ENCODE measurements around the gene SPATA24.

SPATA24 gene

GRCh38 chr5:139364466-139364865 lies 39.4 kb downstream of the SPATA24 start:
- Histone ChIP-seq H3K27ac (ENCODE audit: low read depth, low read length, poor library complexity, severe bottlenecking) (no peak overlapping the region), H3K9me2 (ENCODE audit: low read depth, low read length) (no peaks in the 10 kb centered on the region), H3K4me3 (ENCODE audit: low read depth, low read length, poor library complexity, severe bottlenecking) (no peak overlapping the region), H3K27me3 (ENCODE audit: insufficient read depth, low read length) (no peaks in the 10 kb centered on the region), H3K4me2 (ENCODE audit: low read length) (no peak overlapping the region), H3K9me3 (ENCODE audit: low read length) (no peaks in the 10 kb centered on the region), H2AFZ (ENCODE audit: low read length) (no peak overlapping the region), H3F3A (ENCODE audit: insufficient read depth, low read length) (no peaks in the 10 kb centered on the region), H4K20me1 (ENCODE audit: insufficient read depth, low read length) (peaks cover 4% of the 10 kb centered on the region; the same call in 1 of the 2 replicates), H3K9ac (ENCODE audit: low read length) (no peak overlapping the region), H3K4me1 (ENCODE audit: insufficient read depth, low read length, severe bottlenecking) (no peaks in the 10 kb centered on the region), H3K36me3 (ENCODE audit: insufficient read depth, low read length) (peaks cover 65% of the 10 kb centered on the region), H3K79me2 (ENCODE audit: insufficient read depth, low read length) (peaks cover 20% of the 10 kb centered on the region)
- TF ChIP-seq CTCF (IDR thresholded peaks at IDR 0.05; ENCODE audit: low read length), result no peak
- no peak for TF ChIP-seq EZH2 (IDR thresholded peaks at IDR 0.05; ENCODE audit: borderline replicate concordance, low read length)

GRCh38 chr5:139363937-139364336 lies 40.0 kb downstream of the SPATA24 start:
- Histone ChIP-seq H3K4me3 (ENCODE audit: low read depth, low read length, poor library complexity, severe bottlenecking) (no peak overlapping the region), H2AFZ (ENCODE audit: low read length) (no peak overlapping the region), H4K20me1 (ENCODE audit: insufficient read depth, low read length) (peaks cover 4% of the 10 kb centered on the region; the same call in 1 of the 2 replicates), H3F3A (ENCODE audit: insufficient read depth, low read length) (no peaks in the 10 kb centered on the region), H3K4me2 (ENCODE audit: low read length) (no peak overlapping the region), H3K27ac (ENCODE audit: low read depth, low read length, poor library complexity, severe bottlenecking) (no peak overlapping the region), H3K9ac (ENCODE audit: low read length) (no peak overlapping the region), H3K27me3 (ENCODE audit: insufficient read depth, low read length) (no peaks in the 10 kb centered on the region), H3K36me3 (ENCODE audit: insufficient read depth, low read length) (peaks cover 61% of the 10 kb centered on the region), H3K9me3 (ENCODE audit: low read length) (no peaks in the 10 kb centered on the region), H3K4me1 (ENCODE audit: insufficient read depth, low read length, severe bottlenecking) (no peaks in the 10 kb centered on the region), H3K79me2 (ENCODE audit: insufficient read depth, low read length) (peaks cover 20% of the 10 kb centered on the region), H3K9me2 (ENCODE audit: low read depth, low read length) (no peaks in the 10 kb centered on the region)
- no peak for TF ChIP-seq CTCF (IDR thresholded peaks at IDR 0.05; ENCODE audit: low read length)
- no peak for TF ChIP-seq EZH2 (IDR thresholded peaks at IDR 0.05; ENCODE audit: borderline replicate concordance, low read length)

GRCh38 chr5:139361835-139362429 lies 42.0 kb downstream of the SPATA24 start:
- Histone ChIP-seq H3K4me3 (ENCODE audit: low read depth, low read length, poor library complexity, severe bottlenecking) (no peak overlapping the region), H3K9me2 (ENCODE audit: low read depth, low read length) (no peaks in the 10 kb centered on the region), H4K20me1 (ENCODE audit: insufficient read depth, low read length) (peaks cover 4% of the 10 kb centered on the region; the same call in 1 of the 2 replicates), H3F3A (ENCODE audit: insufficient read depth, low read length) (no peaks in the 10 kb centered on the region), H3K36me3 (ENCODE audit: insufficient read depth, low read length) (peaks cover 64% of the 10 kb centered on the region), H3K9ac (ENCODE audit: low read length) (no peak overlapping the region), H3K27me3 (ENCODE audit: insufficient read depth, low read length) (no peaks in the 10 kb centered on the region), H3K4me2 (ENCODE audit: low read length) (no peak overlapping the region), H3K4me1 (ENCODE audit: insufficient read depth, low read length, severe bottlenecking) (no peaks in the 10 kb centered on the region), H2AFZ (ENCODE audit: low read length) (no peak overlapping the region), H3K27ac (ENCODE audit: low read depth, low read length, poor library complexity, severe bottlenecking) (no peak overlapping the region), H3K9me3 (ENCODE audit: low read length) (no peaks in the 10 kb centered on the region), H3K79me2 (ENCODE audit: insufficient read depth, low read length) (peaks cover 40% of the 10 kb centered on the region)
- TF ChIP-seq CTCF (IDR thresholded peaks at IDR 0.05; ENCODE audit: low read length) (no peak), EZH2 (IDR thresholded peaks at IDR 0.05; ENCODE audit: borderline replicate concordance, low read length) (no peak)
